Measurements from ENCODE around the gene THBS4.
"Not testable (repeated sequence)": the region's sequence is repeated elsewhere in the genome, so short reads cannot be mapped to it uniquely, and the experiment has no call there.

Gene THBS4

GRCh38 chr5:80077051-80077714 is 42.0 kb downstream of the THBS4 start:
- no peak for DNase-seq

GRCh38 chr5:80078921-80079320 is 43.8 kb downstream of the THBS4 start:
- no peak for DNase-seq

DNA sequence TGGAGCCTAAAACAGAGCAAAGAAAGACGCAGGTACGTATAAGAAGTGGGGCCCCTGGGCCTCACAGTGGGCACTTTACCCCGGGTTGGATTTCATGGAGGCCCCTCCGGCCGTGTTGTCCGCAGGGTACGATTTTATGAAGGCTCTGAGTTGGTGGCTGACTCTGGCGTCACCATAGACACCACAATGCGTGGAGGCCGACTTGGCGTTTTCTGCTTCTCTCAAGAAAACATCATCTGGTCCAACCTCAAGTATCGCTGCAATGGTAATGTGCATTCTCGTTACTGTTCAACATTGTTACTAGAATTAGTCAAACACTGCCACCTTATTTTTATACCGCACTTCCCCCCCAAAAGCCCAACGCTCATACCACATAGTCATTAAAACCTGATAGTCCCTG is 47.1 kb downstream of the THBS4 start:
- no peak for DNase-seq

DNA sequence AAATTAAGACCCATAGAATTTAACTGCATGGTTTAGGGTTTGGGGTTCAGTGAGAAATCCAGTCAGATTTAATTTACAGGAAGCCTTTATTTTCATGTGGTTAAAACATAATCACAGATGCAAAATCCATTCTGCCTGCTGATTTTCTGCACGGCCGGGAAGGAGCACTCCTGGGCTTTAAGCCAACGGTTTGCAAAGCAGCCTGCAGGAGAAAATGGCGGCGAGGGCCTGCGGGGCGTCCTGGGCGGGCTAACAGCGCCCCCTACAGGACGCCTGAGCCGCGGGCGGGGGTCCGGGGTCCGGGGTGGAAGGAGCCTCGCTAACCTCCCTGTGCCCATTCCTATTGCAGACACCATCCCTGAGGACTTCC is 47.6 kb downstream of the THBS4 start:
- peak; percentile 67 for DNase-seq

DNA sequence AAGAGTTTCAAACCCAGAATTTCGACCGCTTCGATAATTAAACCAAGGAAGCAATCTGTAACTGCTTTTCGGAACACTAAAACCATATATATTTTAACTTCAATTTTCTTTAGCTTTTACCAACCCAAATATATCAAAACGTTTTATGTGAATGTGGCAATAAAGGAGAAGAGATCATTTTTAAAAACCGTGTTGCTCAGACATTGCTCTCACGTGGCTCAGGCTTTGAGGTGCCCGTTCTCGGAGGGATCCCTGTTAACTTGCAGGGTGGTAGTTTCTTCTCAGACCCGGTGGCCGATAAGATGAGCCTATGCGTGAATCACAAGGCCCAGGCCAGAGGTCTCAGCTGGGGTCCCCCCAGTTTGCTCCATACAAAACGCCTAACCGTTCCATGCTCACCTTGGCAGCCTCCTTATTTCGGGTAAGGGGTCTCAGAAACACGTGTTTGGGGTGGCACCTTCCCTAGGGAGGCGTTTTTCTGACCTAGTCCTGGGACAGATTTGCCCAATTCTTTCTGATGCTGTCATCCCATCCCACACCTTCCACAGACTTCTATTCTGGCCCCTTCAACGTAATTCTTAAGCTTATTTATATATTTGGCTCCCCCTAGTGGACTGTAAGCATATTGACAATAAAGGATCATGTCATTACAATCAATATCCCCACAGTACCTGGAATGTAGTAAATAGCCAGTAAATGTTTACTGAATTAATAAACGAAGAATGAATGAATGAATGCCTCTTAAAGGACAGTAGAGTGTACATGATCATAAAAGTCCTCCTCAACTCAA is 48.1 kb downstream of the THBS4 start:
- peak; percentile 79 for DNase-seq

- DNase-seq, result no peak
Measured at GRCh38 chr5:80090884-80091166, 55.7 kb downstream of the THBS4 start.

DNA sequence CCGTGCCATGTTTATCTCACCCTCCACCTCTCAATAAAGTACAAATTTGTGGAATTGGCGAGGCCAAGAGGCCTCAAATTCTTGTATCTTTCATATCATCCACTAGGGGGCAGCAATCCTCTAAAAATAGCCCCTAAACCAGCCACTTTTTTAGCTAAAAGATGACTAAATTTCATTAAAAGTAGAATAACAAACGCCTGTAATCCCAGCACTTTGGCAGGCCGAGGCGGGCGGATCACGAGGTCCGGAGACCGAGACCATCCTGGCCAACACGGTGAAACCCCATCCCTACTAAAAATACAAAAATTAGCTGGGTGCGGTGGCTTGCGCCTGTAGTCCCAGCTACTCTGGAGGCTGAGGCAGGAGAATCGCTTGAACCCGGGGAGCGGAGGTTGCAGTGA is 56.6 kb downstream of the THBS4 start:
- DNase-seq, result peak; percentile 62

- DNase-seq, result no peak
Measured at GRCh38 chr5:80092486-80093107, 57.4 kb downstream of the THBS4 start.

GRCh38 chr5:80093796-80094195 is 58.6 kb downstream of the THBS4 start:
- no peak for DNase-seq

DNA sequence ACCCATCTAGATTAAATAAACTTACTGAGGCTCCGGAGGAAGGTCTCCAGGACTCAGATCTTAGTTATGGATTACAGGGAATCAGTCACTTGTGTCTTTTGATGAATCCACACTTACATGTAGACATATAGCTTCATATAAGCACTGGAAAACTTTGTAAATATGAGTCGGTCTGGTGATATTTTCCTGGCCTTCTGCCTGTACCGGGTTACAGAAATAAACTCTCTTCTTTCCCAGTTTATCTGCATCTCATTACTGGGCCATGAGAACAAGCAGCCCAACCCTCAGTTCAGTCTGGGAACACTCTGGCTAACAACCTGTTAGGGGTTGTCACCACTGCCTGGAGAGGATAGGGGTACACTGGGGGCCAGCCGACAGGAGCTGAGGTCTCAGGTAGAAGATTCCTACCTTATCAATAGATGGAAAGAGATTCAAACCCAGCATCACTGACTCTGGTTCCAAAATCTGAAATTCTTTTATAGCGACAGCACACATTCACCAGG is 59.1 kb downstream of the THBS4 start:
- no peak for DNase-seq

DNA sequence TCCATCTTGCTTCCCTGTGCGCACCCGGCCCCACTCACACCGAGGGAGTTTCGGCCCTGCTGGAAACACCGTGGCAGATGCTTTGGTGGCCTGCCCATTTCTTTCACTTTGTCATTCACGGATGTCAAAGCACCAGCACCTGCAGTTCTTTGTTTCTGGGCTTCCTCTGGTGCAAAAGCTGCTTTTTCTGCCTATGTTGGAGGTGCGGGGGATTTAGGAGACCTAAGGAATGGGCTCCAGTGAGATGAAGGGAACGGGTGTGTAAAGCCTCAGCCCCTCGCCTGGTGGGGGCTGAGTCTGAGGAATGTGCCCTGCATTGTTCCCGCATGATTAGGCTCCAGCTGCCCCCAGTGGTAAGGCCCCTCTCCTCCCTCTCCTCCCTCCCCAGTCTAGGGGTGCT is 62.3 kb downstream of the THBS4 start:
- DNase-seq, result no peak

- DNase-seq, result no peak
Measured at GRCh38 chr5:80101993-80102392, 66.8 kb downstream of the THBS4 start.

DNA sequence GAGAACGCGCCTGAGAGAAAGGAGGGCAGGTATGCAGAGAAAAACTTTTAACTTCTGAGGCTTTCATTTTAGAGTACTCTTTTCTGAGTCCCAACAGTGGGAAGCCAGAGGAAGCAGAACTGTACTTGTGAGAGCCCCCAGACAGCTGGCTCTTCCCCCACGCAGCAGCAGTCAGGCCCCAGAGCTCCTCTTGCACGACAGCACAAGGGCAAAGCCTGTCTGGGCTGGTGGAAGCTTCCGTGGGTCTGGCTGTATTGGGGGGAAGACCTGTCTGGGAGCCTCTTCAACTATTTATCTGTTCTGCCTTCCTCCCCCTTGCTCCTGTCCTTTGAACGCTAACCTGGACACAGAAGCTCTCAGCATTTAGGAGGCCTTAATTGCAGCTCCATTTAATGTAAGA is 68.2 kb downstream of the THBS4 start:
- DNase-seq, result no peak

GRCh38 chr5:80105698-80106439 is 70.7 kb downstream of the THBS4 start:
- DNase-seq, result no peak

GRCh38 chr5:80106916-80107315 is 71.8 kb downstream of the THBS4 start:
- DNase-seq, result no peak

DNA sequence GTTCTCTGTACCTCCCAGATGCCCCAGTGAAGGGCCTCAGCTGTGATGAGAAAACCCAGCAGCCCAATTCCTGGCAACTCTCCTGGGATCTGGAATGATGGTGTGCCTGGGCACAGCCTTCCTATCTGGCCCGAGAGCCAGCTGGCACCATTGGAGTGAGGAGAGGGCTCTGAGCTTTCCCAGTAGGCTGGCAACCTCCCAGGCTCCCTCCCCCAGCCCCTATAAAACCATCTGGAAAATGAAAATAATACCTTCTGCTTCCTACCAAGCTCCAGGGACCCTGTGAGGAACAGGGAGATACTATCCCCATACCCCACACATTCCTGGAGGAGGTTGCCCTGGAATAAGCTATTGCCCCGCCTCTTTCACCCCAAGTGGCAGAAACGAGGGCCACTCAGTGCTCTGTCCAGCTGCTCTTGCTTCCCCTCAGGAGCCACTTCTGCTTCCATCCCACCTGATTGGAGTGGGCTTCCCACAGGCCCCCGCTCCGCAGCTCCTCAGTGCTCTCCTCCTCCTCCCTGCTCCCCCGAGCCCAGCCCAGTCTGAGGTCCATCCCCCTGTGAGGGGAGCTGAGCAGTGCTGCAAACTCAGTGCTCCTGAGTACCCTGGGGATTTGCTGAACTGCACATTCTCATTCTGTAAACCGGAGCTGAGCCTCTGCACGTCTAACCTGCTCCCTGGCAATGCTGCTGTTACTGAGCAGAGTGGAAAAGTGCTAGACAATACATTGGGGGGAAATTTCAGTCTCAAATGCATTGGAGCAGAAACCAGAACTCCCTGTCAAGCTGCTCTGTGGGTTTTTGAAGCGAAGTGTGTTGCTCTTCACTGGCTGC is 74.7 kb downstream of the THBS4 start:
- no peak for DNase-seq

- DNase-seq, result not testable (repeated sequence)
Measured at GRCh38 chr5:80111376-80111990, 76.3 kb downstream of the THBS4 start.

- DNase-seq, result no peak
Measured at GRCh38 chr5:80114860-80115259, 79.7 kb downstream of the THBS4 start.

- no peak for DNase-seq
Measured at GRCh38 chr5:80116000-80116399, 80.9 kb downstream of the THBS4 start.

- no peak for DNase-seq
Measured at GRCh38 chr5:80116465-80116864, 81.3 kb downstream of the THBS4 start.

DNA sequence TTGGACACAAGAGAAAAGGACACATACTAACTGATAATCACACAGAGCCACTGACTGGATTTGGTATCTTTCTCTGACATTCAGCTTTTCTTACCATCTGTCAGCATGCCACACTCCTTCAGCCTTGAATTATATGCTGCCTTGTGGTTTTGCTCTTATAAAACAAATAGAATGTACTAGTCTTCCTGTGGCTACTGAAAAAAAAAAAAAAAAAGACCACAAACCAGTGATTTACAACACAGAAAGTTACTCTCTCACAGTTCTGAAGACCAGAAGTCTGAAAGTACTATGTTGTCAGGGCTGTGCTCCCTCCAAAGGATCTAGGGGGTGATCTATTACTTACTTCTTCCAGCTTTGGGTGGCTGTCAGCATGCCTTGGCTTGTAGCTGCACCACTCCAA is 82.3 kb downstream of the THBS4 start:
- DNase-seq, result no peak

DNA sequence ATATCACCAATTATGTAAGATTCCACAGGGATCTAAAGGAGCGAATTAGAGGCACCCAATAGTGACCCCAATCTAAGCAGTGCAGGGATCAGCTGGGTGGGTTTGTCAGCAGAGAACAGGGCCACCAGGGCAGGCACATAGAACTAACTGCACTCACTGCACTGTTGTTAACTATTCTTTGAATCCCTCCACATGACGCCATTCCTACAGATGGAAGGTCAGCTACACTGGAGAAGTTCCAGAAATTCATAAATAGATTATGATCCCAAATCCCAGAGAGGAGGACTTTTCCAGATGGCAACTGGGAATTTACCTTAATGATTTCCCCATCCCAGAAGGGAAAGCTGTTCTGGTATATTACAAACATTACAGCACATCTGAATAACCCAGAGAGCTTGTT is 84.2 kb downstream of the THBS4 start:
- DNase-seq, result no peak
